Measurements from ENCODE around the gene TGM4. TPM values are rescaled to one million over a fixed set of nuclear protein-coding genes. Genes with fewer than 3 reads are reported as not detected.
"Not testable (repeated sequence)": the region's sequence is repeated elsewhere in the genome, so short reads cannot be mapped to it uniquely, and the experiment has no call there.

Gene TGM4
- total RNA-seq, 1 experiment from 2014 or later, result not detected

DNA sequence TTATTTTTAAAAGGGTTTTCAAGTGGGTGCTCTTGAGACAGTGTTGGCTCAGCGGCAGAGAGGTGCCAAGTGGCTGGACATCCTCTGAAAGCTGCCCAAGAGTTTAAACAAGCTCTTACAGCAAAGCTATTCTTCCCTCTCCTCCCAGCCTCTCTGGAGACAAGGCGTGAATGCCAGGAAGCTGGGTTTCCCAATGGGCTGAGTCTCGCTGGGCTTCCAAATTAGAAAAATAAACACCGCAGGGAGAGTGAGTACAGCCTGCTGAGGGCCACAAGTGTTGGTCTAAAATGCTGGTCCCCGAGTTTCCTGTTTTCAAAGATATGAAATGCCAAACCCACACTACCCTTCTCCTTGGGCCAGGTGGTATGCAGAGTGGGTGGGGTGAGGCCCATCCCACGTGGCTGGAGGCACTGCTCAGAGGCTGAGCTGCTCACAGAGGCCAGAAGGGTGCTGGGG is 65.2 kb downstream of the TGM4 start:
- H3K36me3 ChIP-seq, result peaks cover 18% of the 10 kb centered on the region
- no peaks in the 10 kb centered on the region for H3K4me1 ChIP-seq
- no peaks in the 10 kb centered on the region for H3K9me3 ChIP-seq (replicated peaks)
- H3K27me3 ChIP-seq, result no peaks in the 10 kb centered on the region
- no peak overlapping the region for H3K27ac ChIP-seq
- no peak for DNase-seq
- no peak overlapping the region for H3K4me3 ChIP-seq

DNA sequence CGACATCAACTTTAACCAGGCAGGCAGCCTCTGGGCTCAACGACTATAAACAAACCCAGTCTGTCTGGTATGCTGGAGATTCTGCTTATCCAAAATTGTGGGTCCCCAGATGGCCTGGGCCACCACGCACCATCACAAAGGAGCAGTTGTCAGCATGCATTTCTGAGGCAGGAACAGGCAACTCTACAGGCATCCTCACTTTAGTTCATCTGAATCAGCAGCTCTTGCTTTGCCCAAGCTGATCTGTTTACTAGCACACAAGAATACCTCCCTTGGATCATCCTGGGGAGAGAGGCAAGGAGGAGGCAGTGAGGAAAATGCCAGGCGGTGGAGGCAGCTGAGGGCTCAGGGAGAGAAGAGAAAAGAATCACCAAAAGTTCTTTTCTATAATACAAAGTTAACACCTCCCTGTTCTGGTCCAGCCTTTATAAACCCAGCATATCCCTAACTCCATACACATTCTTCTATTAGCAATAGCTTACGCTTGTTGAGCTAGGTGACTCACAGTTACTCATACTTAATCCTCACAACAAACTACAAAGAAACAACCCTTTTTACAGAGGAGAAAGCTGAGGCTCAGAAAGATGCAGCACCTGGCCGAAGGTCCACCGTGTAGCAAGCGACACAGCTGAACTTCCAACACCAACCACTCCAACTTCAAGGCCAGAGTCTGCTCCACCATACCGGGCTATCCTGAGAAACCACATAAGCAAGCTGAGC is 68.0 kb downstream of the TGM4 start:
- no peaks in the 10 kb centered on the region for H3K27me3 ChIP-seq
- H3K9me3 ChIP-seq (replicated peaks), result no peaks in the 10 kb centered on the region
- no peak overlapping the region for H3K27ac ChIP-seq
- H3K4me1 ChIP-seq, result no peaks in the 10 kb centered on the region
- DNase-seq, result no peak
- H3K4me3 ChIP-seq, result no peak overlapping the region
- peaks cover 18% of the 10 kb centered on the region for H3K36me3 ChIP-seq

DNA sequence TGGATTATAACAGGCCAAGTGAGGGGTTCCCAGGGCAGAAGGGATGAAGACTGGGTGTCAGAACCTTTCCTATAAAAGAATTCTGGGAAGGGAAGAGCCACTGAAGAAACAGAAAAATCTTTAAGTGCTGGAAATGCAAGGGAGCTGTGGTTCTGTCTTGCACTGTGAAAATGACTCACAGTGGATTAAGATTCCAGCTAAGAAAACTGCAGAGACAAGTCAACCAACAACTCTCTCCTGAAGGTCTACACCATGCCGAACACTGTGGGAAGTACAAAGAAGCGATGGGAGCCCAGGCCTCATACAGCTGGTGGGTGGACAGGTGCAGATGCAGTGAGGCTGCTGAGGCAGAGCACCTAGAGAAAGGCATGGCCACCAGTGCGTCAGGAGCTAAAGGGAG is 73.8 kb downstream of the TGM4 start:
- no peak for DNase-seq
- Histone ChIP-seq H3K27ac (no peak overlapping the region), H3K4me3 (no peak overlapping the region), H3K9me3 (replicated peaks) (no peaks in the 10 kb centered on the region), H3K27me3 (no peaks in the 10 kb centered on the region), H3K36me3 (peaks cover 3% of the 10 kb centered on the region), H3K4me1 (no peaks in the 10 kb centered on the region)

DNA sequence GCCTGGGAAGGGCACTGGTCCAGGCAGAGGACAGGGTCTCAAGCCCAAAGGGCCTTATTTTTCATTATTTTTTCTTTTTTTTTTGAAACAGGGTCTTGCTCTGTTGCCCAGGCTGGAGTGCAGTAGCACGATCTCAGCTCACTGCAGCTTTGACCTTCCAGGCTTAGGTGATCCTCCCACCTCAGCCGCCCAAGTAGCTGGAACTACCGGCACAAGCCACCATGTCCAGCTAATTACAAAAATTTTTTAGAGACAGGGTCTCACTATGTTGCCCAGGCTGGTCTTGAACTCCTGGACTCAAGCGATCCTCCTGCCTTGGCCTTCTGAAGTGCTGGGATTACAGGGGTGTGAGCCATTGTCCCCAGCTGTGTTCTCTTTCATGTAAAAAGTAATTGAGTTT is 75.4 kb downstream of the TGM4 start:
- H3K4me3 ChIP-seq; H3K9me3 ChIP-seq (replicated peaks); H3K27ac ChIP-seq; H3K27me3 ChIP-seq; DNase-seq; H3K36me3 ChIP-seq; H3K4me1 ChIP-seq: not testable (repeated sequence)

DNA sequence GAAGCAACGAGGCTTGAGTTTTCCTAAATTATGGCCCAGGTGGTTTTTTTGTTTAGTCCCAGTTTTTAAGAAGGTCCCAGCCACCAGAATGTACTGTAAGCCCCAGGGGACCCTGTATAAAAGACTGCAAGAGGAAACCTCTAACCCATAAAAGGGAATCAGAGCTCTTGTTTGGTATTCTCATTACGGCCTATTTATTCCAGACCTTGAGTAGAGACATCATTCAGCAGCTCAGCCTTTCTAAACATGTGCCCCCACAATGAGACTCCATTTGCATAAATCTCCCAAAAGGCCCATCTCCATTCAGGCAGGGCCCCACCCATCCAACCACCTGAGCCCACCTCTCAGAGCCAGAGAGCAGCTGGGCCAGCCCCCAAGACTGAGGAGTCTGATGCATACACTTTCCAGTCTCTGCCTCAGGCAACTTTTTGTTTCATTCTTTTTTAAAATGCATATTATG is 75.9 kb downstream of the TGM4 start:
- no peak overlapping the region for H3K4me3 ChIP-seq
- DNase-seq, result no peak
- no peak overlapping the region for H3K27ac ChIP-seq
- no peaks in the 10 kb centered on the region for H3K9me3 ChIP-seq (replicated peaks)
- H3K27me3 ChIP-seq, result no peaks in the 10 kb centered on the region
- H3K4me1 ChIP-seq, result no peaks in the 10 kb centered on the region
- H3K36me3 ChIP-seq, result no peaks in the 10 kb centered on the region; the same call in 1 of the 2 replicates

DNA sequence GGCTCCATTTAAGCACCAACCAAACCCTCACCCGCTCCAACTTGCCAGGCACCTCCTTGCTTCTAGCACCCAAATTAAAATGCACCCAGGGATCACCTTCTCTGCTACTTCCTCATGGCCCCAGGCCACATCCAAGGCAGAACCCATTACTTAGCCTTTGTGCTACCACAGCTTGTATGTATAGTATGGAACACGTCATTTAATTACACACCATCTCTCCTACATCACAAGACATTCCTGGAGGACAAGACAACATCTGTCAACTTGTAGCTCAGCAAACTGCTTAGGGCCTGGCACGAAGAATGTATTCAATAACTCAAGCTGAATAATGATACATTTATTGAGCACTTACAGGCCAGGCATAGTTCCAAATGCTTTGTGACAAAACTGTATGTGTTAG is 78.3 kb downstream of the TGM4 start:
- Histone ChIP-seq H3K27ac (no peak overlapping the region), H3K9me3 (replicated peaks) (no peaks in the 10 kb centered on the region), H3K4me1 (no peaks in the 10 kb centered on the region), H3K4me3 (no peak overlapping the region), H3K36me3 (no peaks in the 10 kb centered on the region; the same call in 1 of the 2 replicates), H3K27me3 (no peaks in the 10 kb centered on the region)
- no peak for DNase-seq

DNA sequence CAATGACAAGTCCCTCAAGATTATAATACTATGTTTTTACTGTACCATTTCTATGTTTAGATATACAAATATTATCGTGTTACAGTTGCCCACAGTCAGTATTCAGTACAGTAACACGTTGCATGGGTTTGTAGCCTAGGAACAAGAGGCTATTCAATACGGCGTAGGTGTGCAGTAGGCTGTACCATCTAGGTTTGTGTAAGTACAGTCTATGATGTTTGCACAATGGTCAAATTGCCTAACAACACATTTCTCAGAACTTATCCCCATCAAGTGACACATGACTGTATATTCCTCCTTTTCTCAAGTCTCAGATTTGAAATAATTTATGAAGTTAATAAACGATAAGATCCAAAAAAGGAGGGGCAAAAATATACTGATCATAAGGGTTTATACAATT is 79.9 kb downstream of the TGM4 start:
- H3K4me1 ChIP-seq, result no peaks in the 10 kb centered on the region
- no peak for DNase-seq

DNA sequence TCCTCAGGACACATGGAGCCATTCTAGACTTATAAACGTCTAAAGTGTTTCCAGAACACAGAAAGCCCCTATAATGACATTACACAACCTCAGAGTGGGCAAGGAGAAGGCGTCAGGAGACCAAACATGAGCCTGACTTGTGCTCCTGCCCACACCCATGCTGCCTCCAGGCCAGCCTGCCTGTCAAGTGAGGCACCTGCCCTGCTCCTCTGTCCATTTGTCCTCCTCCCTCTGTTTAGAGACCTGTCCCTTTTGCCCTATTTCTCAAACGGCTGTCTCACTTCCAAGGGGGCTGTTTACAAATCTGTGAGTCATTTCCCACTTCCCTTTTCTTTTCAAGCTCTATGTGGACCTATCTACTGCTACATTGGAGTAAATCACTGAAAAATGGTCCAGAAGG is 80.6 kb downstream of the TGM4 start:
- Histone ChIP-seq H3K27ac (no peak overlapping the region), H3K36me3 (peaks cover 2% of the 10 kb centered on the region; the same call in 1 of the 2 replicates), H3K4me3 (no peak overlapping the region), H3K27me3 (no peaks in the 10 kb centered on the region), H3K9me3 (replicated peaks) (no peaks in the 10 kb centered on the region), H3K4me1 (no peaks in the 10 kb centered on the region)
- DNase-seq, result no peak

More for the DNA sequence above, 79.9 kb downstream of the TGM4 start:
- H3K36me3 ChIP-seq, result peaks cover 2% of the 10 kb centered on the region; the same call in 1 of the 2 replicates
- no peaks in the 10 kb centered on the region for H3K27me3 ChIP-seq
- no peak overlapping the region for H3K27ac ChIP-seq
- H3K9me3 ChIP-seq (replicated peaks), result no peaks in the 10 kb centered on the region
- no peak overlapping the region for H3K4me3 ChIP-seq

DNA sequence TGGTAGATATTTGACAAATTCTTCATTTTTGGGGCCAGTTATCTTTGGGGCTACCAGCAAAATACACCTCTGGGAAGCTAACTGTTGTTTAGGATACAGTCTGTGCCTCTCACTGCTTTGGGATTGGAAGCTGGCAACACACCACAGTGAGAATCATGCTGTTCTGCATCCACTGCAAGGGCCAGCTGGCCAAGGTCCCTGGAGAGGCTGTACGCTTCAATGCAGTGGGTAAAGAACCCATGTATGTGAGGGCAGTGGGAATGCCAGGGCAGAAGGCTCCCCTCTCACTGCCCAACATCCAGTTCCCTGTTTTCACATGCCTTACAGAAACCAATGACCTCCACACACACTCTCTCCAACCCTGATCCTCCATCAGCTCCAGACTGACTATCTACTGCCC is 81.5 kb downstream of the TGM4 start:
- Histone ChIP-seq H3K4me3 (no peak overlapping the region), H3K4me1 (no peaks in the 10 kb centered on the region), H3K9me3 (replicated peaks) (no peaks in the 10 kb centered on the region), H3K36me3 (peaks cover 2% of the 10 kb centered on the region; the same call in 1 of the 2 replicates), H3K27me3 (no peaks in the 10 kb centered on the region), H3K27ac (no peak overlapping the region)
- DNase-seq, result no peak

DNA sequence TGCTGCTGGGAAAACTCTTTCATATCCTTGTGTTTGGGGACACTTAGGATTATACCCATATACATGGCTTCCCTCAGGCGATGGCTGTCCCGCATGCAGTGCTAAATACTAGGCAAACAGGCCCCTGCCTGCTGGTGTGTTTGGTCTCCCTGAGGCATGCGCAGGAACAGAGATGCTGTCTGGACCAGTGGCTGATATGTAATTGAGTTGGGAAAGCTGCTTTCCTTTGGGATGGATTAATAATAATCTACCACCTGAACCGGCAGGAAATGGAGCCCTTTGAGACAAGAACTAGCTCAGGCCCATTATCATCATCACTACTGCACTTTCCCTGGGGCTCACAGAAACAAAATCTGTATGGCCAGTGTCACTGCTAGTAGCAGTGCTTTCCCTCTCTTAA is 83.6 kb downstream of the TGM4 start:
- Histone ChIP-seq H3K27ac (no peak overlapping the region), H3K36me3 (peaks cover 2% of the 10 kb centered on the region; the same call in 1 of the 2 replicates), H3K4me1 (no peaks in the 10 kb centered on the region), H3K27me3 (no peaks in the 10 kb centered on the region), H3K4me3 (no peak overlapping the region), H3K9me3 (replicated peaks) (no peaks in the 10 kb centered on the region)
- DNase-seq, result no peak

DNA sequence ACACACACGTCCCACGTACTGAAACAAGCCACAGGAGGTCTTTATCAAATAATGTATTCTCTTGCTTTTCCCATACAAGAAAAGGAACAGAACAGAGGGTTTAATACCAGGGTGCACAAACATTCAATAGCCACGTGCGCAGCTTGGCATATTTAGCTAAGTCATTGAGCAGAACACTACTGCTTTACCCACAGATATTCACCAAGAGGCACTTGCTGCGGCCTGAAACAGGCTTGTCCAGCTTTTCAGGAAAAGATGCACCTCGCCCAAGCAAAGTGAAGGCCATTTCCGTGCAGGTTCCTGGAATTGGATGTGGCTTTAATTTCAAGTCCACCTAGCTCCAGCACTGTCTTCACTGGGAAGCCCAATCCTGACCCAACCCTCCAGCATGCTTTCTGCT is 84.0 kb downstream of the TGM4 start:
- Histone ChIP-seq H3K9me3 (replicated peaks) (no peaks in the 10 kb centered on the region), H3K4me1 (no peaks in the 10 kb centered on the region)

DNA sequence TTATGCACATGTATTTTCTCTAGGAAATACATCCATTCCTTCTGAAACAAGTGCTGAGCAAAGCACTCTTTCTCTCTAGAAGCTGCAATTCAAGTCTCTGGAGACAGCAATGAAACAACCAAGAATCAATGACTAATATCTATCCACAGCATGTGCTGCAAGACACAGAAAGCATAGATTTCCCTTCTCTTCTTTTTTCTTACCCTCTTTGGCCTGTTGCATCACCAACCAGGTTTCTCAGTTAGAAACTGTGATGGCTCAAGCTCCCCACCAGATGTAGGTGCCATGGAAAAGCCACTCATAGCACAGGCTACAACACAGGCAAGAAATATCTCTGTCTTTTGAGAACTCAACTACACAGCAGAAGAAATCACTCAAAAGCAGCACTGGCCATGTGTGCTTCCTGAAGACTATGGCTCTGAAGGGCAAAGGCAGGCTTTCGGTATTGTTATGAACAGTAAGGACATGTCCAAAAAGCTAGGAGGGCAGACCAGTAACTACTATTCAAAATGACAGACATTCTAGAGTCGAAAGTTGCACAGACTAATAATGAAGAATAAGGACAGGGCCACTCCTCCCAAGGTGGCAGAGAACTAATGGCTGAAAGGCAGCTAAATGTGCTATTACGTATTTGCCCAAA is 86.1 kb downstream of the TGM4 start:
- Histone ChIP-seq H3K36me3 (peaks cover 2% of the 10 kb centered on the region; the same call in 1 of the 2 replicates), H3K27me3 (no peaks in the 10 kb centered on the region), H3K27ac (no peak overlapping the region), H3K9me3 (replicated peaks) (no peaks in the 10 kb centered on the region), H3K4me1 (no peaks in the 10 kb centered on the region), H3K4me3 (no peak overlapping the region)
- no peak for DNase-seq

More for the DNA sequence above, 84.0 kb downstream of the TGM4 start:
- no peak for DNase-seq
- H3K36me3 ChIP-seq, result peaks cover 2% of the 10 kb centered on the region; the same call in 1 of the 2 replicates
- H3K27ac ChIP-seq, result no peak overlapping the region
- H3K27me3 ChIP-seq, result no peaks in the 10 kb centered on the region
- H3K4me3 ChIP-seq, result no peak overlapping the region

DNA sequence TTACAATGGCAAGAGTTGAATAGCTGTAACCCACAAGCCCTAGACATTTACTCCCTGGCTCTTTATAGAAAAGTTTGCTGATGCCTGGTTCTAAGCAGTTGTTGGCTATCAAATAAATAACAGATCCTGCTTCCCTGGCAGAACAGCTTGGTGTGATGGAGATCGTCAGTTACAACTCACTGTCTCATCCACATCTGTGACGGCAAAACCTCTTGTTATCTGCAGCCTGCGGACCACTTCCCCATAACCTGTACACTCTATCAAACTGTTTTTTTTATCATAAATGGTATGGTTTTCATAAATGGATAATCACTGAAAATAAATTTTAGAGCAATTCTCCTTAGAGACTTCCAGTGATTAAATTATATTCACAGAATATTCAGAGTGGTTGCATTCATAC is 87.5 kb downstream of the TGM4 start:
- no peaks in the 10 kb centered on the region for H3K9me3 ChIP-seq (replicated peaks)
- no peaks in the 10 kb centered on the region for H3K27me3 ChIP-seq
- H3K4me3 ChIP-seq, result no peak overlapping the region
- H3K4me1 ChIP-seq, result no peaks in the 10 kb centered on the region
- H3K27ac ChIP-seq, result no peak overlapping the region
- no peak for DNase-seq
- peaks cover 2% of the 10 kb centered on the region; the same call in 1 of the 2 replicates for H3K36me3 ChIP-seq

DNA sequence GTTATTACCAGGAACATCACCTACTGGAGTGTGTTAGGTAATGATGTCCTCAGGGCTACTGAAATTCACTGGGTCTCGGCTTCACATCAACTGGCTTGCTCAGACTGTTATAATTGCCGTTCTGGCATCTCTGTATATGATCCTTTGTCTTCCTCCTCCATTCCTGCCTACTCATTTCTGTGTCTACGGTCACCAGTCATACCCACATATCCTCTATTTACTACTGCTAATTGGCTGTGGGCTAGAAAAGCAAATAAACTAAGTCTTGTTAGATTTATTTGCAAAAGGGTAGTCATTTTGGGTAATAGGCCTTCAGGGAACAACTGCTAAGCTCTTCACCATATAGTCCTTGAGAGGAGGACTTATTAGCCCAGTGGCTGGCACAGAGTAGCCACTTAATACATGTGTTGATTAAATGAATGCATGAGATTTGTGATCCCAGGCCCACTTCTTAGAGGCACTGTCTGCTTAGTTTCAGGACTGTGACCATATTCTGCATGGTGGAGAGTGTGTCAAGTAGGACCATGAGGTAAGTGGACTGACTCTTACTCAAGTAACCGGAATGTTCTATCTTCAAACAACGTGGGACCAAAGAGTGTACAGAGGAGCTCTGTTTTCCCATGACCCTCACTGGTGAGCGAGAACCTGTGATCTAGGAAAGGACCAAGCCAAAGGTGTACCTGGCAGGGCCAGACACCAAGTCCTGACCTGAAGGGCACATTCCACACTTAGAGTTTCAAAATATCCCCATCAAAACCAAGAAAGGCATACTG is 88.4 kb downstream of the TGM4 start:
- no peaks in the 10 kb centered on the region for H3K27me3 ChIP-seq
- DNase-seq, result no peak
- H3K36me3 ChIP-seq, result peaks cover 2% of the 10 kb centered on the region; the same call in 1 of the 2 replicates
- no peaks in the 10 kb centered on the region for H3K4me1 ChIP-seq
- H3K27ac ChIP-seq, result no peak overlapping the region
- no peaks in the 10 kb centered on the region for H3K9me3 ChIP-seq (replicated peaks)
- H3K4me3 ChIP-seq, result no peak overlapping the region
